ENCODE results near the gene DPP7. TPM values are rescaled to one million over a fixed set of nuclear protein-coding genes. Genes with fewer than 3 reads are reported as not detected.

Gene DPP7
- total and polyA plus RNA-seq, 2 experiments from 2014 or later: 19.7 to 26.8 TPM

DNA sequence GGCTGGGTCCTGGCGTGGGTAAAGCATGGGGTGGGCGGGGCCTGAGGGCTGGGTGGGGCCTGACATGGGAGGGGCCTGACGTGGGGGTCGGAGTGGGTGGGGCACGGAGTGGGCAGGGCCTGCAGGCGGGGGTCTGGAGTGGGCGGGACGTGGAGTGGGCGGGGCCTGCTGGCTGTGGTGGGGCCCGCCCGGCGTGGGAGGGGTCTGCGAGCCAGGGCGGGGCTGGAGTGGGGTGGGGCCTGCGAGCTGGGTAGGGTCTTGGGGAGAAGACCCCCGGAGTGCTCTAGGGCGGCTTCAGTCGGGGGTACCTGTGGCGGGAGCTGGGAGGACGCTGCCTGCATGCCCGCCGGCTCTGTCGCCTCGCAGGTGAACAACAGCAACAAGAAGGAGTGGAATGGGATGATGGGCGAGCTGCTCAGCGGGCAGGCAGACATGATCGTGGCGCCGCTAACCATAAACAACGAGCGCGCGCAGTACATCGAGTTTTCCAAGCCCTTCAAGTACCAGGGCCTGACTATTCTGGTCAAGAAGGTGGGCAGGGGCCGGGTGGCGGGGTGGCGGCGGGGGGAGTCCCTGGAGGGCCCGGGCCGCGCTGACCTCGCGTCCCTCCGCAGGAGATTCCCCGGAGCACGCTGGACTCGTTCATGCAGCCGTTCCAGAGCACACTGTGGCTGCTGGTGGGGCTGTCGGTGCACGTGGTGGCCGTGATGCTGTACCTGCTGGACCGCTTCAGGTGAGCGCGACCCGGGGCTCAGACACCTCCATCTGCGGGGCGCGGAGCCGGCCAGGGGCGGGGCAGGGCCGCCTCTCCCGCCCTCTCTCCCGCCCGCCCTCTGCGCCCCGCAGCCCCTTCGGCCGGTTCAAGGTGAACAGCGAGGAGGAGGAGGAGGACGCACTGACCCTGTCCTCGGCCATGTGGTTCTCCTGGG, 47.3 kb upstream of the DPP7 start (continued):
- TF ChIP-seq ZNF114 (CRISPR knock-in tag; IDR thresholded peaks at IDR 0.05): no peak
- TF ChIP-seq EZH2phosphoT487 (IDR thresholded peaks at IDR 0.05; ENCODE audit: unreplicated experiment): no peak
- no peak for TF ChIP-seq ETS1 (IDR thresholded peaks at IDR 0.05)
- TF ChIP-seq STAT1 (IDR thresholded peaks at IDR 0.05; ENCODE audit: unreplicated experiment): no peak
- TF ChIP-seq, protein P1, sequence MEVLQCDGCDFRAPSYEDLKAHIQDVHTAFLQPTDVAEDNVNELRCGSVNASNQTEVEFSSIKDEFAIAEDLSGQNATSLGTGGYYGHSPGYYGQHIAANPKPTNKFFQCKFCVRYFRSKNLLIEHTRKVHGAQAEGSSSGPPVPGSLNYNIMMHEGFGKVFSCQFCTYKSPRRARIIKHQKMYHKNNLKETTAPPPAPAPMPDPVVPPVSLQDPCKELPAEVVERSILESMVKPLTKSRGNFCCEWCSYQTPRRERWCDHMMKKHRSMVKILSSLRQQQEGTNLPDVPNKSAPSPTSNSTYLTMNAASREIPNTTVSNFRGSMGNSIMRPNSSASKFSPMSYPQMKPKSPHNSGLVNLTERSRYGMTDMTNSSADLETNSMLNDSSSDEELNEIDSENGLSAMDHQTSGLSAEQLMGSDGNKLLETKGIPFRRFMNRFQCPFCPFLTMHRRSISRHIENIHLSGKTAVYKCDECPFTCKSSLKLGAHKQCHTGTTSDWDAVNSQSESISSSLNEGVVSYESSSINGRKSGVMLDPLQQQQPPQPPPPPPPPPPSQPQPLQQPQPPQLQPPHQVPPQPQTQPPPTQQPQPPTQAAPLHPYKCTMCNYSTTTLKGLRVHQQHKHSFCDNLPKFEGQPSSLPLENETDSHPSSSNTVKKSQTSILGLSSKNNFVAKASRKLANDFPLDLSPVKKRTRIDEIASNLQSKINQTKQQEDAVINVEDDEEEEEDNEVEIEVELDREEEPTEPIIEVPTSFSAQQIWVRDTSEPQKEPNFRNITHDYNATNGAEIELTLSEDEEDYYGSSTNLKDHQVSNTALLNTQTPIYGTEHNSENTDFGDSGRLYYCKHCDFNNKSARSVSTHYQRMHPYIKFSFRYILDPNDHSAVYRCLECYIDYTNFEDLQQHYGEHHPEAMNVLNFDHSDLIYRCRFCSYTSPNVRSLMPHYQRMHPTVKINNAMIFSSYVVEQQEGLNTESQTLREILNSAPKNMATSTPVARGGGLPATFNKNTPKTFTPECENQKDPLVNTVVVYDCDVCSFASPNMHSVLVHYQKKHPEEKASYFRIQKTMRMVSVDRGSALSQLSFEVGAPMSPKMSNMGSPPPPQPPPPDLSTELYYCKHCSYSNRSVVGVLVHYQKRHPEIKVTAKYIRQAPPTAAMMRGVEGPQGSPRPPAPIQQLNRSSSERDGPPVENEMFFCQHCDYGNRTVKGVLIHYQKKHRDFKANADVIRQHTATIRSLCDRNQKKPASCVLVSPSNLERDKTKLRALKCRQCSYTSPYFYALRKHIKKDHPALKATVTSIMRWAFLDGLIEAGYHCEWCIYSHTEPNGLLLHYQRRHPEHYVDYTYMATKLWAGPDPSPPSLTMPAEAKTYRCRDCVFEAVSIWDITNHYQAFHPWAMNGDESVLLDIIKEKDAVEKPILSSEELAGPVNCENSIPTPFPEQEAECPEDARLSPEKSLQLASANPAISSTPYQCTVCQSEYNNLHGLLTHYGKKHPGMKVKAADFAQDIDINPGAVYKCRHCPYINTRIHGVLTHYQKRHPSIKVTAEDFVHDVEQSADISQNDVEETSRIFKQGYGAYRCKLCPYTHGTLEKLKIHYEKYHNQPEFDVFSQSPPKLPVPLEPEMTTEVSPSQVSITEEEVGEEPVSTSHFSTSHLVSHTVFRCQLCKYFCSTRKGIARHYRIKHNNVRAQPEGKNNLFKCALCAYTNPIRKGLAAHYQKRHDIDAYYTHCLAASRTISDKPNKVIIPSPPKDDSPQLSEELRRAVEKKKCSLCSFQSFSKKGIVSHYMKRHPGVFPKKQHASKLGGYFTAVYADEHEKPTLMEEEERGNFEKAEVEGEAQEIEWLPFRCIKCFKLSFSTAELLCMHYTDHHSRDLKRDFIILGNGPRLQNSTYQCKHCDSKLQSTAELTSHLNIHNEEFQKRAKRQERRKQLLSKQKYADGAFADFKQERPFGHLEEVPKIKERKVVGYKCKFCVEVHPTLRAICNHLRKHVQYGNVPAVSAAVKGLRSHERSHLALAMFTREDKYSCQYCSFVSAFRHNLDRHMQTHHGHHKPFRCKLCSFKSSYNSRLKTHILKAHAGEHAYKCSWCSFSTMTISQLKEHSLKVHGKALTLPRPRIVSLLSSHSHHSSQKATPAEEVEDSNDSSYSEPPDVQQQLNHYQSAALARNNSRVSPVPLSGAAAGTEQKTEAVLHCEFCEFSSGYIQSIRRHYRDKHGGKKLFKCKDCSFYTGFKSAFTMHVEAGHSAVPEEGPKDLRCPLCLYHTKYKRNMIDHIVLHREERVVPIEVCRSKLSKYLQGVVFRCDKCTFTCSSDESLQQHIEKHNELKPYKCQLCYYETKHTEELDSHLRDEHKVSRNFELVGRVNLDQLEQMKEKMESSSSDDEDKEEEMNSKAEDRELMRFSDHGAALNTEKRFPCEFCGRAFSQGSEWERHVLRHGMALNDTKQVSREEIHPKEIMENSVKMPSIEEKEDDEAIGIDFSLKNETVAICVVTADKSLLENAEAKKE (CRISPR knock-in tag; IDR thresholded peaks at IDR 0.05): no peak
